Breast epithelium (tissue), 3 donors: Measurements from ENCODE around the gene AGRN.

ENCODE experiments used
- CTCF ChIP-seq, 3 donors: fragments of 450-650 bp; IDR thresholded peaks; one replicate each; pipeline ENCODE4 v1.5.1; 2016 to 2017; ENCODE audit warnings: antibody characterized with exemption in 3 of 3, mild to moderate bottlenecking in 3 of 3, moderate library complexity in 3 of 3
- POLR2A ChIP-seq: fragments of 450-650 bp; IDR thresholded peaks from one replicate; pipeline ENCODE4 v1.6.1; 2016; ENCODE audit warnings: antibody characterized with exemption, mild to moderate bottlenecking, moderate library complexity
- POLR2AphosphoS5 ChIP-seq, 3 donors: sonication (generic); formaldehyde crosslinking; IDR thresholded peaks; one replicate each; pipeline ENCODE4 v1.6.1; 2017; ENCODE audit warnings: antibody characterized with exemption in 3 of 3

- TF ChIP-seq CTCF (IDR thresholded peaks at IDR 0.05) (no peak), POLR2A (no peak), POLR2AphosphoS5 (IDR thresholded peaks at IDR 0.05) (no peak)
Observed at GRCh38 chr1:970973-971730, 48.8 kb upstream of the AGRN start.
